ENCODE results near the gene PDE8B.

Gene PDE8B

DNA sequence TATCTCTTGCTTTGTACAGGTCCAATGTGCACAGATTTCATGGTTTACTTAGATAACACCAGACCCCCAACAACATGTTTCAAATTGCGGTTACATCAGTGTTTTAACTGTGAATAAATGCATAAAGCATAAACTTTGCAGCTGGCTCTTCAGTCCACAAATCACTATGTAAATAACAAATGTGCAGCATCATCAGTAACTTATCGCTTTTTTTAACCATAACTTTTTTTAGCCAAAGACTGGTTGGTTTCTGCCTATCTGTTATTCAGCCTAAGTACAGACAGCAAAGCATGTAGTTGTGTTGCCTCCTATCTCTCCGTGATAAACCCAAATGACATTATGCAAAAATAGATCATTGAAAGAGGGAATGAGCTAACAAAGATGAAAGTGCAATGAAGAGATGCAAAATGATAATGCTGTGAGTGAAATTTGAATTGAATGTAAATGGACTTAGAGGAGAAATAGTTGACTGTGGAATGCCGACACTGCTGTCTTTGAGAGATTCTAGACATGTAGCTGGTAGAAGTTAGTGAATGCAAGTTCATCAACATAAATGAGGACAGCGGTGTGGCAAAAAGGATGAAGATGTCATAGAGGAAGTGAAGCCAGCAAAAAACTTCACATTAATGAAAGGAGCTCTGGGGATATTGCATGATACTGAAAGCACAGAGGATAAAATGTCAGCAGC is 108.8 kb downstream of the PDE8B start:
- no peaks in the 10 kb centered on the region for H3K9me2 ChIP-seq (ENCODE audit: low read depth, low read length)
- H2AFZ ChIP-seq (ENCODE audit: low read length): no peak overlapping the region
- no peaks in the 10 kb centered on the region for H4K20me1 ChIP-seq (ENCODE audit: insufficient read depth, low read length)
- H3K36me3 ChIP-seq (ENCODE audit: insufficient read depth, low read length): no peaks in the 10 kb centered on the region
- H3F3A ChIP-seq (ENCODE audit: insufficient read depth, low read length): no peaks in the 10 kb centered on the region
- H3K4me2 ChIP-seq (ENCODE audit: low read length): no peak overlapping the region
- TF ChIP-seq, protein P1, sequence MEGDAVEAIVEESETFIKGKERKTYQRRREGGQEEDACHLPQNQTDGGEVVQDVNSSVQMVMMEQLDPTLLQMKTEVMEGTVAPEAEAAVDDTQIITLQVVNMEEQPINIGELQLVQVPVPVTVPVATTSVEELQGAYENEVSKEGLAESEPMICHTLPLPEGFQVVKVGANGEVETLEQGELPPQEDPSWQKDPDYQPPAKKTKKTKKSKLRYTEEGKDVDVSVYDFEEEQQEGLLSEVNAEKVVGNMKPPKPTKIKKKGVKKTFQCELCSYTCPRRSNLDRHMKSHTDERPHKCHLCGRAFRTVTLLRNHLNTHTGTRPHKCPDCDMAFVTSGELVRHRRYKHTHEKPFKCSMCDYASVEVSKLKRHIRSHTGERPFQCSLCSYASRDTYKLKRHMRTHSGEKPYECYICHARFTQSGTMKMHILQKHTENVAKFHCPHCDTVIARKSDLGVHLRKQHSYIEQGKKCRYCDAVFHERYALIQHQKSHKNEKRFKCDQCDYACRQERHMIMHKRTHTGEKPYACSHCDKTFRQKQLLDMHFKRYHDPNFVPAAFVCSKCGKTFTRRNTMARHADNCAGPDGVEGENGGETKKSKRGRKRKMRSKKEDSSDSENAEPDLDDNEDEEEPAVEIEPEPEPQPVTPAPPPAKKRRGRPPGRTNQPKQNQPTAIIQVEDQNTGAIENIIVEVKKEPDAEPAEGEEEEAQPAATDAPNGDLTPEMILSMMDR (IDR thresholded peaks at IDR 0.05; ENCODE audit: low read length): no peak
- no peak for TF ChIP-seq EZH2 (IDR thresholded peaks at IDR 0.05; ENCODE audit: borderline replicate concordance, low read length)
- H3K4me1 ChIP-seq (ENCODE audit: insufficient read depth, low read length, severe bottlenecking): no peaks in the 10 kb centered on the region
- H3K27me3 ChIP-seq (ENCODE audit: insufficient read depth, low read length): no peaks in the 10 kb centered on the region
- H3K4me3 ChIP-seq (ENCODE audit: low read depth, low read length, poor library complexity, severe bottlenecking): no peak overlapping the region
- H3K79me2 ChIP-seq (ENCODE audit: insufficient read depth, low read length): no peaks in the 10 kb centered on the region
- no peaks in the 10 kb centered on the region for H3K9me3 ChIP-seq (ENCODE audit: low read length)
- H3K9ac ChIP-seq (ENCODE audit: low read length): no peak overlapping the region
- no peak overlapping the region for H3K27ac ChIP-seq (ENCODE audit: low read depth, low read length, poor library complexity, severe bottlenecking)

DNA sequence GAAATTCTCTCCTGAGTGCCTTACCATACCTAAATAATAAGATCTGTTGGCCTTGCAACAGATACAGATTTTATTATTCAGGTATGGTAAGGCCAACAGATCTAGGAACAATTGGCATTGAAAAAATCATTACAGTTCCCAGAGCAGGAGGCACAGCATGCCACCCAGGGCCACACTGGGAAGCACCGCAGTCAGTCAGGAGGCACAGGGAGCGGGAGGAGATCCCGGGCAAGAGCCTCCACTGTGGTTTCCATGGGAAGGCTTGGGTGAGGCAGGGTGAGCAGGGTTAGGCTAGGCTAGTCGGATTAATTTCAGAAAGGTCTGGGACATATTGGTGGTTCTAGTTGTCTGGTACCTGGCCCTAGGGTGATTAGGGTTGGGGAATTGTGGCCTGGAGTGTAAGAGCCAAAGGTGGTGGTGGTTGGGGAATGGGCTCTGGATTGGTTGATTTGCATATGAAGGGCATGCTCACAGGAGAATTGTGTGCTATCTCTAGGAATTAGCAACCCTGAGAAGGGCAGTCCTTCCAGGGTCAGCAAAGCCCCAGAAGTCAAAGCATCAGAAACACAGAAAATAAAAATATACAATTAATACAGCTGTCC is 111.4 kb downstream of the PDE8B start:
- no peak overlapping the region for H3K4me2 ChIP-seq (ENCODE audit: low read length)
- H4K20me1 ChIP-seq (ENCODE audit: insufficient read depth, low read length): no peaks in the 10 kb centered on the region
- no peak overlapping the region for H3K27ac ChIP-seq (ENCODE audit: low read depth, low read length, poor library complexity, severe bottlenecking)
- H3K79me2 ChIP-seq (ENCODE audit: insufficient read depth, low read length): no peaks in the 10 kb centered on the region
- no peaks in the 10 kb centered on the region for H3K27me3 ChIP-seq (ENCODE audit: insufficient read depth, low read length)
- H3F3A ChIP-seq (ENCODE audit: insufficient read depth, low read length): no peaks in the 10 kb centered on the region
- H2AFZ ChIP-seq (ENCODE audit: low read length): no peak overlapping the region
- no peaks in the 10 kb centered on the region for H3K9me3 ChIP-seq (ENCODE audit: low read length)
- no peaks in the 10 kb centered on the region for H3K36me3 ChIP-seq (ENCODE audit: insufficient read depth, low read length)
- TF ChIP-seq EZH2 (IDR thresholded peaks at IDR 0.05; ENCODE audit: borderline replicate concordance, low read length): no peak
- TF ChIP-seq, protein P1 (IDR thresholded peaks at IDR 0.05; ENCODE audit: low read length): no peak
- H3K4me3 ChIP-seq (ENCODE audit: low read depth, low read length, poor library complexity, severe bottlenecking): no peak overlapping the region
- H3K9me2 ChIP-seq (ENCODE audit: low read depth, low read length): no peaks in the 10 kb centered on the region
- H3K4me1 ChIP-seq (ENCODE audit: insufficient read depth, low read length, severe bottlenecking): no peaks in the 10 kb centered on the region
- H3K9ac ChIP-seq (ENCODE audit: low read length): no peak overlapping the region

DNA sequence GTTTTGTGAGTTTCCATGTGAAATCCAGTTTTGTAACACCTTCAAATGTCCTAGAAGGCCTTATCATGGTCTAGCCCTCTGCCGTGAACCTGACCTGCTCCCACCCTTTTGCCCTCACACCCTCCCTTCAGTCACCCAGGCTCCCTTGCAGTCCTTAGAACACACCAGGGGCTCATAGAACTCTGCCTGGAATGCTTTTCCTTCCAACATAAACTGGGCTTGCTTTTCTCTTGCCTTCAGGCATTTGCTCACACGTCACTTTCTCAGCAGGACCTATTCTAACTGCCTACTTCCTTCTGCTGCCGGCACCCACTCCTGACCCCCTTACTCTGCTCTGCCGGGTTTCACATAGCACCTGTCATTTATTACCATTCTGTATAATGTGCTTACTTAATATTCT is 111.9 kb downstream of the PDE8B start:
- Histone ChIP-seq H3K27ac (ENCODE audit: low read depth, low read length, poor library complexity, severe bottlenecking) (no peak overlapping the region), H4K20me1 (ENCODE audit: insufficient read depth, low read length) (no peaks in the 10 kb centered on the region), H3K9ac (ENCODE audit: low read length) (no peak overlapping the region), H3K79me2 (ENCODE audit: insufficient read depth, low read length) (no peaks in the 10 kb centered on the region), H3K9me3 (ENCODE audit: low read length) (no peaks in the 10 kb centered on the region), H3K36me3 (ENCODE audit: insufficient read depth, low read length) (no peaks in the 10 kb centered on the region), H3F3A (ENCODE audit: insufficient read depth, low read length) (no peaks in the 10 kb centered on the region), H2AFZ (ENCODE audit: low read length) (no peak overlapping the region), H3K4me2 (ENCODE audit: low read length) (no peak overlapping the region), H3K4me3 (ENCODE audit: low read depth, low read length, poor library complexity, severe bottlenecking) (no peak overlapping the region), H3K9me2 (ENCODE audit: low read depth, low read length) (no peaks in the 10 kb centered on the region), H3K4me1 (ENCODE audit: insufficient read depth, low read length, severe bottlenecking) (no peaks in the 10 kb centered on the region), H3K27me3 (ENCODE audit: insufficient read depth, low read length) (no peaks in the 10 kb centered on the region)
- TF ChIP-seq EZH2 (IDR thresholded peaks at IDR 0.05; ENCODE audit: borderline replicate concordance, low read length): no peak
- TF ChIP-seq, protein P1 (IDR thresholded peaks at IDR 0.05; ENCODE audit: low read length): no peak
